Parathyroid adenoma (tissue), 2 donors: ENCODE measurements around the gene ACTR3C.
A peak's percentile ranks its signal among the peaks of the same experiment; 100 is the strongest.
"Not testable (repeated sequence)": the region's sequence is repeated elsewhere in the genome, so short reads cannot be mapped to it uniquely, and the experiment has no call there.

Experiments
- H2AFZ ChIP-seq: fragments of 300-600 bp; sonication (generic); one replicate; pipeline ENCODE4 v1.7.0; 2017; ENCODE audit warnings: antibody characterized with exemption, mild to moderate bottlenecking
- H3K27ac ChIP-seq: fragments of 300-600 bp; sonication (generic); one replicate; pipeline ENCODE4 v1.7.0; 2017
- H3K27me3 ChIP-seq: fragments of 300-600 bp; sonication (generic); one replicate; pipeline ENCODE4 v1.7.0; 2017; ENCODE audit warnings: low read length; ENCODE audit not compliant: control insufficient read depth, insufficient read depth
- H3K36me3 ChIP-seq: fragments of 300-600 bp; sonication (generic); one replicate; pipeline ENCODE4 v1.7.0; 2017; ENCODE audit warnings: low read length; ENCODE audit not compliant: control insufficient read depth, insufficient read depth
- H3K4me1 ChIP-seq: fragments of 300-600 bp; sonication (generic); one replicate; pipeline ENCODE4 v1.7.0; 2017; ENCODE audit warnings: control low read depth
- H3K4me2 ChIP-seq: fragments of 300-600 bp; sonication (generic); one replicate; pipeline ENCODE4 v1.7.0; 2017; ENCODE audit warnings: low read length
- H3K4me3 ChIP-seq: fragments of 300-600 bp; sonication (generic); one replicate; pipeline ENCODE4 v1.7.0; 2017; ENCODE audit warnings: low read depth, low read length
- H3K79me2 ChIP-seq: fragments of 300-600 bp; sonication (generic); one replicate; pipeline ENCODE4 v1.7.0; 2017; ENCODE audit warnings: control low read depth
- H3K9ac ChIP-seq: fragments of 300-600 bp; sonication (generic); one replicate; pipeline ENCODE4 v1.7.0; 2017; ENCODE audit warnings: mild to moderate bottlenecking
- H3K9me3 ChIP-seq: fragments of 300-600 bp; sonication (generic); one replicate; pipeline ENCODE4 v1.7.0; 2017; ENCODE audit warnings: low read length; ENCODE audit not compliant: control insufficient read depth
- TF ChIP-seq, protein P1 (sequence below): fragments of 300-600 bp; sonication (generic); IDR thresholded peaks from one replicate; pipeline ENCODE4 v1.7.0; 2017; ENCODE audit warnings: antibody characterized with exemption, mild to moderate bottlenecking
- donor health status: primary hyperparathyroidism.

ACTR3C gene

DNA sequence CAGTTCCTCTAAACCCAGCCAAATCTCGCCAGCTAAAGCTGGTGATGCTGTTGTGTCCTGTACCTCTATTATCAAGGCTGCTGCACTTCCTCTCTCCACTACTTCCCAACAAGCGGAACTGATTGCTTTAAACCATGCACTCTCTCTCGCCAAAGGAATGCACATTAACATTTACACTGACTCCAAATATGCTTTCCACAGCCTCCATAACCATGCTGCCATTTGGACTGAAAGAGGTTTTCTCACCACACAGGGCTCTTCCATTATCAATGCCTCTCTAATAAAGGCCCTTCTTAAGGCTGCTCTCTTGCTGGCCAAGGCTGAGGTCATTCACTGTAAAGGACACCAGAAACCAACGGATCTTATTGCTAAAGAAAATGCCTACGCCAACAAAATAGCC is 11.6 kb downstream of the ACTR3C start:
- Histone ChIP-seq H3K27me3 (no peaks in the 10 kb centered on the region), H3K4me2 (peak overlapping the region; percentile 54), H3K27ac (peak overlapping the region; percentile 91), H3K9me3 (no peaks in the 10 kb centered on the region), H3K4me3 (peak overlapping the region; percentile 33), H3K4me1 (peaks cover 70% of the 10 kb centered on the region), H3K9ac (no peak overlapping the region), H3K79me2 (peaks cover 59% of the 10 kb centered on the region), H2AFZ (no peak overlapping the region), H3K36me3 (no peaks in the 10 kb centered on the region)
- TF ChIP-seq, protein P1, sequence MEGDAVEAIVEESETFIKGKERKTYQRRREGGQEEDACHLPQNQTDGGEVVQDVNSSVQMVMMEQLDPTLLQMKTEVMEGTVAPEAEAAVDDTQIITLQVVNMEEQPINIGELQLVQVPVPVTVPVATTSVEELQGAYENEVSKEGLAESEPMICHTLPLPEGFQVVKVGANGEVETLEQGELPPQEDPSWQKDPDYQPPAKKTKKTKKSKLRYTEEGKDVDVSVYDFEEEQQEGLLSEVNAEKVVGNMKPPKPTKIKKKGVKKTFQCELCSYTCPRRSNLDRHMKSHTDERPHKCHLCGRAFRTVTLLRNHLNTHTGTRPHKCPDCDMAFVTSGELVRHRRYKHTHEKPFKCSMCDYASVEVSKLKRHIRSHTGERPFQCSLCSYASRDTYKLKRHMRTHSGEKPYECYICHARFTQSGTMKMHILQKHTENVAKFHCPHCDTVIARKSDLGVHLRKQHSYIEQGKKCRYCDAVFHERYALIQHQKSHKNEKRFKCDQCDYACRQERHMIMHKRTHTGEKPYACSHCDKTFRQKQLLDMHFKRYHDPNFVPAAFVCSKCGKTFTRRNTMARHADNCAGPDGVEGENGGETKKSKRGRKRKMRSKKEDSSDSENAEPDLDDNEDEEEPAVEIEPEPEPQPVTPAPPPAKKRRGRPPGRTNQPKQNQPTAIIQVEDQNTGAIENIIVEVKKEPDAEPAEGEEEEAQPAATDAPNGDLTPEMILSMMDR: no peak

DNA sequence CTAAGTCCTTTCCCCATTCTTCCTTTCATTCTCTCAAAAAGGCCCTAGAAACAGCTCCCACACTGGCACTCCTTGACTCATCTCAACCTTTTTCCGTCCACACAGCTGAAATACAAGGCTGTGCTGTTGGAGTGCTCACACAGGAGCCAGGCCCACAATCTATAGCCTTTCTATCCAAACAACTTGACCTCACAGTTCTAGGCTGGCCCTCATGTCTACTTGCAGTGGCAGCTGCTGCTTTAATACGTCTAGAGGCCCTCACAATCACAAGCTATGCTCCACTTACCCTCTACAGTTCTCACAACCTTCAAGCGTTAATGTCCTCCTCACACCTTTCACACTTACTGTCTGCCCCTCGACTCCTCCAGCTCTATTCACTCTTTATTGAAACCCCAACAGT is 12.2 kb downstream of the ACTR3C start:
- TF ChIP-seq, protein P1: no peak
- Histone ChIP-seq H3K4me3 (peak overlapping the region; percentile 9), H3K4me2 (peak overlapping the region; percentile 54), H3K79me2 (peaks cover 57% of the 10 kb centered on the region), H3K27ac (peak overlapping the region; percentile 91), H3K9me3 (no peaks in the 10 kb centered on the region), H3K36me3 (no peaks in the 10 kb centered on the region), H2AFZ (peak overlapping the region; percentile 5), H3K27me3 (no peaks in the 10 kb centered on the region), H3K4me1 (peaks cover 73% of the 10 kb centered on the region), H3K9ac (no peak overlapping the region)

DNA sequence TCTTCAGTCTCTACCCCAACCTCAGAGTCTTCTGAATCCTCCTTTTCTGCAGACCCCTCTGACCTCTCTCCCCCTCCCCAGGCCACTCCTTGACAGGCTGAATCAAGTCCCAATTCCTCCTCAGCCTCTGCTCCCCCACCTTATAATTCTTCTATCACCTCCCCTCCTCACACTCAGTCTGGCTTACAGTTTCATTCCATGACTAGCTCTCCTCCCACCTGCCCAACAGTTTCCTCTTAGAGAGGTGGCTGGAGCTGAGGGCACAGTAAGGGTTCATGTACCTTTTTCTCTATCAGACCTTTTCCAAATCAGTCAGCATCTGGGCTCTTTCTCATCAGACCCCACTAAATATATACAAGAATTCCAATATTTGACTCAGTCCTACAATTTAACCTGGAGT is 14.8 kb downstream of the ACTR3C start:
- no peak overlapping the region for H2AFZ ChIP-seq
- peak overlapping the region; percentile 47 for H3K4me2 ChIP-seq
- no peak overlapping the region for H3K4me3 ChIP-seq

DNA sequence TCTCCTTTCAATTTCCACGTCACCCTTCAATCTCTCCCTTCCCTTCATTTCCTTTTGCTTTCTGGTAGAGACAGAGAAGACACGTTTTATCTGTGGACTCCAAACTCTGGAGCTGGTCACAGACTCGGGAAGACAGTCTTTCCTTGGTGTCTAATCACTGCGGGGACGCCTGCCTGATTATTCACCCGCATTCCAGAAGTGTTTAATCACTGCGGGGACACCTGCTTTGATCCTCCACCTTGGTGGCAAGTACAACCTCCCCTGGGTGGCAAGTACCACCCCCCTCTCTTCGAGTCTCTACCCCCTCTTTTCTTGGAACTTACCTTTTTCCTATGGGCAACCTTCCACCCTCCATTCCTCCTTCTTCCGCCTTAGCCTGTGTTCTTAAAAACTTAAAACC is 15.4 kb downstream of the ACTR3C start:
- H3K4me3 ChIP-seq: no peak overlapping the region
- TF ChIP-seq, protein P1: no peak
- H3K27ac ChIP-seq: peak overlapping the region; percentile 91

More for the DNA sequence above, 14.8 kb downstream of the ACTR3C start:
- H3K27ac ChIP-seq: peak overlapping the region; percentile 91
- H3K9me3 ChIP-seq: no peaks in the 10 kb centered on the region
- H3K36me3 ChIP-seq: no peaks in the 10 kb centered on the region
- H3K79me2 ChIP-seq: peaks cover 55% of the 10 kb centered on the region
- peaks cover 78% of the 10 kb centered on the region for H3K4me1 ChIP-seq
- TF ChIP-seq, protein P1: no peak
- no peaks in the 10 kb centered on the region for H3K27me3 ChIP-seq
- no peak overlapping the region for H3K9ac ChIP-seq

DNA sequence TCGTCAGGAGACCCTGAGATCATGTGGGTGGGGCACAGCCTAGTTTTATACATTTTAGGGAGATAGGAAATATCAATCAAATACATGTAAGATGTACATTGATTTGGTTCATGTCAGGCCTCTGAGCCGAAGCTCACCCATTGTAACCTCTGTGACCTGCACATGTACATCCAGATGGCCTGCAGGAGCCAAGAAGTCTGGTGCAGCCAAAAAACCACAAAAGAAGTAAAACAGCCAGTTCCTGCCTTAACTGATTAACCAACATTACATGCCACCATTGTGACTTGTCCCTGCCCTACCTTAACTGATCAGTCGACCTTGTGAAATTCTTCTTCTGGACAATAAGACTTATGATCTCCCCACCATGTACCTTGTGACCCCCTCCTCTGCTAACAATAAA is 16.2 kb downstream of the ACTR3C start:
- TF ChIP-seq, protein P1: no peak
- Histone ChIP-seq H3K79me2 (peaks cover 56% of the 10 kb centered on the region), H3K4me3 (peak overlapping the region; percentile 13), H3K9me3 (no peaks in the 10 kb centered on the region), H3K9ac (no peak overlapping the region), H2AFZ (no peak overlapping the region), H3K4me1 (peaks cover 65% of the 10 kb centered on the region), H3K36me3 (no peaks in the 10 kb centered on the region), H3K27me3 (no peaks in the 10 kb centered on the region), H3K4me2 (peak overlapping the region; percentile 47), H3K27ac (peak overlapping the region; percentile 91)

More for the DNA sequence above, 15.4 kb downstream of the ACTR3C start:
- Histone ChIP-seq H3K9ac (no peak overlapping the region), H3K4me1 (peaks cover 71% of the 10 kb centered on the region), H3K4me2 (peak overlapping the region; percentile 47), H3K36me3 (no peaks in the 10 kb centered on the region), H3K9me3 (no peaks in the 10 kb centered on the region), H3K27me3 (no peaks in the 10 kb centered on the region), H2AFZ (no peak overlapping the region), H3K79me2 (peaks cover 55% of the 10 kb centered on the region)

DNA sequence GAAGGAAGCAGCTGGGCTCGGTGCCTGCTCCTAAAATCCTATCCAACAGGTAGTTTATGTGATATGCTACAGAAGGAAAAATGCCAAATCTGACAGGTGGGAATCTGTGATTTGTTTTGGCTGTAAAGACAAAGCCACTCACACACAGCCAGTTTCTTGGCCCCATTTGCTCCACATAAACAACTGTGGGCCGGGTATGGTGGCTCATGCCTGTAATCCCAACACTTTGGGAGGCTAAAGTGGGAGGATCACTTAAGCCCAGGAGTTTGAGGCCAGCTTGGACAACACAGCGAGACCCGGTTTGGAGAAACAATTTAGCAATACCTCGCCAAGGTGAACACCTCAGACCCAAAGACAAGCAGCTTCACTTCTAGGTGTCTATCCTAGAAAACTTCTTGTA is 17.0 kb downstream of the ACTR3C start:
- not testable (repeated sequence) for H3K27me3 ChIP-seq, H3K9me3 ChIP-seq, H3K4me3 ChIP-seq, H3K36me3 ChIP-seq, H2AFZ ChIP-seq, H3K9ac ChIP-seq
- peaks cover 54% of the 10 kb centered on the region for H3K79me2 ChIP-seq
- H3K27ac ChIP-seq: peak overlapping the region; percentile 91
- peaks cover 58% of the 10 kb centered on the region for H3K4me1 ChIP-seq
- peak overlapping the region; percentile 19 for H3K4me2 ChIP-seq

DNA sequence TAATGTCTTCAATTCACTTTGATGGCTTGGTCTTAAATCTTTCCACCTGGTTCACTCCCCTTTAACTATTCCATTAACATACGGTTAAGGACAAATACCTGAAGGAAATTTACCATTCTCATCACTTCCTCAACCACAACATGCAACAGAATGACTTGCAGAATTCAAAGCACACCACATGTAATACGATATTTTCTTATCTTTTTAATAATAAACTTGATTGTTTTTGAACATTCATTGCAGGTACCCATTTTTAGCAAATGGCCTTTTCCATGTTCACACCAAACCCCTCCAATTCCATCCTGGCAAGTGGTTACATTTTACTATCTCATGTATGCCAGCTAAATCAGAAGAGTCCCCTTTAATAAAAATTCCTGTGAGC is 17.5 kb downstream of the ACTR3C start:
- H3K27me3 ChIP-seq, H3K4me3 ChIP-seq, H3K9me3 ChIP-seq, H3K9ac ChIP-seq, H3K4me2 ChIP-seq, H3K36me3 ChIP-seq, H2AFZ ChIP-seq: not testable (repeated sequence)
- Histone ChIP-seq H3K27ac (peak overlapping the region; percentile 91), H3K4me1 (peaks cover 55% of the 10 kb centered on the region), H3K79me2 (peaks cover 51% of the 10 kb centered on the region)
